ENCODE results near the gene PRDM16. TPM values are rescaled to one million over a fixed set of nuclear protein-coding genes. Genes with fewer than 3 reads are reported as not detected.

PRDM16 gene
- total RNA-seq, 1 experiment from 2014 or later: 0.17 TPM

- Histone ChIP-seq H3K9me3 (ENCODE audit: control insufficient read depth, low read depth, low read length) (no peaks in the 10 kb centered on the region), H2BK12ac (ENCODE audit: insufficient read length, low read depth, low read length) (no peak overlapping the region), H3K79me2 (ENCODE audit: insufficient read depth, low read length) (no peaks in the 10 kb centered on the region), H3K9ac (ENCODE audit: extremely low read depth, insufficient read length, low read length) (no peak overlapping the region), H3K4me1 (ENCODE audit: insufficient read depth, low read length) (no peaks in the 10 kb centered on the region), H2BK20ac (ENCODE audit: low read depth, low read length, poor library complexity, severe bottlenecking) (no peak overlapping the region), H3K4me2 (ENCODE audit: insufficient read depth, insufficient read length, low read length) (no peak overlapping the region), H3K27ac (ENCODE audit: insufficient read length, low read depth, low read length) (no peak overlapping the region), H2AK5ac (ENCODE audit: insufficient read length, low read length) (no peak overlapping the region), H3K23me2 (ENCODE audit: insufficient read length, low read depth, low read length, poor library complexity, severe bottlenecking) (peaks cover 7% of the 10 kb centered on the region), H3K27me3 (ENCODE audit: insufficient read depth, low read length) (peaks cover 16% of the 10 kb centered on the region; the same call in 1 of the 2 replicates), H4K20me1 (ENCODE audit: control insufficient read depth, insufficient read depth, insufficient read length) (no peaks in the 10 kb centered on the region), H2BK15ac (ENCODE audit: low read depth, low read length) (no peak overlapping the region), H3K23ac (ENCODE audit: insufficient read length, low read depth, low read length) (no peak overlapping the region), H3K56ac (ENCODE audit: insufficient read length, low read depth, low read length) (no peak overlapping the region), H3K18ac (ENCODE audit: insufficient read length, low read depth, low read length) (no peak overlapping the region), H3K14ac (ENCODE audit: insufficient read depth, low read length) (no peak overlapping the region; the same call in 1 of the 2 replicates), H3T11ph (ENCODE audit: low read length) (no peak overlapping the region), H4K91ac (ENCODE audit: insufficient read length, low read depth, low read length) (no peak overlapping the region), H3K4ac (ENCODE audit: low read depth, low read length) (no peak overlapping the region), H4K5ac (ENCODE audit: insufficient read length, low read depth, low read length) (no peak overlapping the region), H4K8ac (replicated peaks; ENCODE audit: insufficient read length, low read depth, low read length) (no peak overlapping the region), H2BK5ac (ENCODE audit: insufficient read length, low read length) (no peak overlapping the region), H2BK120ac (ENCODE audit: low read depth, low read length, poor library complexity, severe bottlenecking) (no peak overlapping the region), H2AFZ (ENCODE audit: low read length) (no peak overlapping the region), H3K79me1 (ENCODE audit: insufficient read depth, low read depth, low read length, poor library complexity, severe bottlenecking) (no peaks in the 10 kb centered on the region)
- TF ChIP-seq CTCF (conservative IDR thresholded peaks at IDR 0.05): no peak
- no peaks in the 10 kb centered on the region; a peak in 1 of 5 replicates for H3K9me3 Mint-ChIP-seq
- peaks cover 19 to 28% of the 10 kb centered on the region in 2 experiments for H3K4me1 Mint-ChIP-seq
- H3K27me3 Mint-ChIP-seq (ENCODE audit: low read depth): peaks cover 39% of the 10 kb centered on the region
- no peak for DNase-seq
- no peaks in the 10 kb centered on the region for H3K36me3 Mint-ChIP-seq (ENCODE audit: insufficient read depth in 1 of 3, low read depth in 3 of 3)
- H3K4me3 Mint-ChIP-seq: no peak overlapping the region
- no peak overlapping the region for H3K27ac Mint-ChIP-seq
- no CpG with 5 or more reads among the region's 17 CpGs for WGBS (ENCODE audit: extremely low coverage, insufficient read length, low lambda C conversion rate)
Observed at GRCh38 chr1:3397311-3397710, 328.3 kb downstream of the PRDM16 start.

Data from H9 (cell line).